Neural cell (in vitro differentiated cells): ENCODE data around the gene SLC25A34. TPM values are rescaled to one million over a fixed set of nuclear protein-coding genes. Genes with fewer than 3 reads are reported as not detected.

Experiments used
- H2AFZ ChIP-seq: fragments of 200-600, 300-800 bp; sonication (generic), shearing (Covaris generic); 2 replicates; pipeline ENCODE4 v1.6.0; 2014; ENCODE audit warnings: low read depth, mild to moderate bottlenecking, antibody characterized with exemption, low read length, moderate library complexity
- H3F3A ChIP-seq: fragments of 200-600 bp; shearing (Covaris generic); 2 replicates; pipeline ENCODE4 v1.6.1; 2016; ENCODE audit warnings: mild to moderate bottlenecking, moderate library complexity, mixed read lengths, antibody characterized with exemption, low read length; ENCODE audit not compliant: insufficient read depth, poor library complexity, severe bottlenecking
- H3K27ac ChIP-seq: fragments of 200-600, 300-800 bp; sonication (generic), shearing (Covaris generic); 2 replicates; pipeline ENCODE4 v1.5.1; 2014; ENCODE audit warnings: mild to moderate bottlenecking, low read length, moderate library complexity
- H3K27me3 ChIP-seq: fragments of 300-800, 200-600 bp; sonication (generic), shearing (Covaris generic); 2 replicates; pipeline ENCODE4 v1.6.0; 2014; ENCODE audit warnings: mild to moderate bottlenecking, low read depth, low read length, moderate library complexity; ENCODE audit not compliant: insufficient read depth
- H3K36me3 ChIP-seq: fragments of 300-800, 200-600 bp; sonication (generic), shearing (Covaris generic); 2 replicates; pipeline ENCODE4 v1.5.1; 2014; ENCODE audit warnings: mild to moderate bottlenecking, antibody characterized with exemption, low read length, moderate library complexity; ENCODE audit not compliant: insufficient read depth
- H3K4me2 ChIP-seq: fragments of 300-800, 200-600 bp; sonication (generic), shearing (Covaris generic); 2 replicates; pipeline ENCODE4 v1.6.0; 2014; ENCODE audit warnings: mild to moderate bottlenecking, low read length
- H3K4me3 ChIP-seq: fragments of 300-800, 200-600 bp; sonication (generic), shearing (Covaris generic); 2 replicates; pipeline ENCODE4 v1.5.1; 2014; ENCODE audit warnings: mild to moderate bottlenecking, low read length, moderate library complexity
- H3K79me2 ChIP-seq: fragments of 200-600 bp; shearing (Covaris generic); replicated peaks from 2 replicates; pipeline ENCODE4 v1.6.0; 2014; ENCODE audit warnings: mild to moderate bottlenecking, low read length, moderate library complexity; ENCODE audit not compliant: insufficient read depth
- H3K9ac ChIP-seq: fragments of 300-800, 200-600 bp; sonication (generic), shearing (Covaris generic); 2 replicates; pipeline ENCODE4 v1.6.1; 2016; ENCODE audit warnings: mild to moderate bottlenecking, low read length, mixed read lengths
- H3K9me2 ChIP-seq: fragments of 200-600 bp; shearing (Covaris generic); 2 replicates; pipeline ENCODE4 v1.6.1; 2016; ENCODE audit warnings: mild to moderate bottlenecking, low read length, mixed read lengths; ENCODE audit not compliant: insufficient read depth
- H3K9me3 ChIP-seq: fragments of 200-600, 300-800 bp; sonication (generic), shearing (Covaris generic); 2 replicates; pipeline ENCODE4 v1.6.1; 2016; ENCODE audit warnings: mild to moderate bottlenecking, mixed run types, low read length, moderate library complexity, mixed read lengths
- H4K20me1 ChIP-seq: fragments of 200-600 bp; shearing (Covaris generic); 2 replicates; pipeline ENCODE4 v1.6.1; 2016; ENCODE audit warnings: mild to moderate bottlenecking, mixed run types; ENCODE audit not compliant: insufficient read depth
- CTCF ChIP-seq: fragments of 450-650 bp; IDR thresholded peaks from 2 replicates; pipeline ENCODE4 v1.5.1; 2014; ENCODE audit warnings: antibody characterized with exemption, mild to moderate bottlenecking, moderate library complexity; ENCODE audit not compliant: poor library complexity, severe bottlenecking
- EP300 ChIP-seq: fragments of 450-650 bp; conservative IDR thresholded peaks from 2 replicates; pipeline ENCODE4 v1.6.1; 2014; ENCODE audit warnings: antibody characterized with exemption, mild to moderate bottlenecking, moderate library complexity; ENCODE audit not compliant: poor library complexity, severe bottlenecking
- EZH2 ChIP-seq: fragments of 200-600, 300-800 bp; shearing (Covaris generic), sonication (generic); IDR thresholded peaks from 2 replicates; pipeline ENCODE4 v1.6.1; 2014; ENCODE audit warnings: antibody characterized with exemption, low read length, borderline replicate concordance, mild to moderate bottlenecking; ENCODE audit not compliant: insufficient read depth, poor library complexity, severe bottlenecking
- MXI1 ChIP-seq: fragments of 450-650 bp; conservative IDR thresholded peaks from 2 replicates; pipeline ENCODE4 v1.6.1; 2014; ENCODE audit warnings: antibody characterized with exemption, mild to moderate bottlenecking; ENCODE audit not compliant: poor library complexity, severe bottlenecking
- POLR2AphosphoS5 ChIP-seq: IDR thresholded peaks from 2 replicates; pipeline ENCODE4 v1.6.1; 2012
- RAD21 ChIP-seq: fragments of 450-650 bp; conservative IDR thresholded peaks from 2 replicates; pipeline ENCODE4 v1.6.1; 2014; ENCODE audit warnings: antibody characterized with exemption, mild to moderate bottlenecking, moderate library complexity
- REST ChIP-seq: IDR thresholded peaks from 2 replicates; pipeline ENCODE4 v1.6.1; 2012; ENCODE audit warnings: borderline replicate concordance
- SMC3 ChIP-seq: fragments of 450-650 bp; conservative IDR thresholded peaks from 2 replicates; pipeline ENCODE4 v1.6.1; 2014; ENCODE audit warnings: antibody characterized with exemption, mild to moderate bottlenecking, moderate library complexity; ENCODE audit not compliant: poor library complexity
- TAF1 ChIP-seq: IDR thresholded peaks from 2 replicates; pipeline ENCODE4 v1.6.1; 2012; ENCODE audit warnings: low read depth
- polyA plus RNA-seq: library from polyadenylated mRNA; depleted of rRNA; stranded (reverse); fragments of >200 nt; gene quantifications from 2 replicates; pipeline ENCODE4 v1.2.3, GENCODE V29; 2014

The SLC25A34 gene
- polyA plus RNA-seq, 1 donor from 2014 or later, result 5.4 TPM

- no peaks in the 10 kb centered on the region for H3K36me3 ChIP-seq
- no peak overlapping the region for H3K27ac ChIP-seq
- no peak overlapping the region for H3K9ac ChIP-seq
- TF ChIP-seq TAF1 (no peak), RAD21 (no peak), EZH2 (no peak), CTCF (no peak), SMC3 (no peak), EP300 (no peak), REST (no peak), POLR2AphosphoS5 (no peak), MXI1 (no peak)
- no peaks in the 10 kb centered on the region for H3K9me2 ChIP-seq
- H3F3A ChIP-seq, result no peaks in the 10 kb centered on the region
- H3K9me3 ChIP-seq, result no peaks in the 10 kb centered on the region
- H3K79me2 ChIP-seq, result no peaks in the 10 kb centered on the region
- H4K20me1 ChIP-seq, result no peaks in the 10 kb centered on the region
- H3K27me3 ChIP-seq, result no peaks in the 10 kb centered on the region
- H3K4me3 ChIP-seq, result no peak overlapping the region
- H3K4me2 ChIP-seq, result no peak overlapping the region
- no peak overlapping the region for H2AFZ ChIP-seq
Observed at GRCh38 chr1:15751717-15752116, 15.7 kb downstream of the SLC25A34 start.

GRCh38 chr1:15753776-15754175, 17.7 kb downstream of the SLC25A34 start:
- no peak overlapping the region for H3K9ac ChIP-seq
- peaks cover 7% of the 10 kb centered on the region for H3K27me3 ChIP-seq
- no peak overlapping the region for H2AFZ ChIP-seq
- no peaks in the 10 kb centered on the region for H3K36me3 ChIP-seq
- H3K9me3 ChIP-seq, result no peaks in the 10 kb centered on the region
- no peaks in the 10 kb centered on the region for H3F3A ChIP-seq
- no peaks in the 10 kb centered on the region for H3K9me2 ChIP-seq
- H3K27ac ChIP-seq, result no peak overlapping the region
- no peaks in the 10 kb centered on the region for H4K20me1 ChIP-seq
- H3K4me2 ChIP-seq, result no peak overlapping the region
- TF ChIP-seq POLR2AphosphoS5 (no peak), TAF1 (no peak), RAD21 (no peak), EP300 (no peak), SMC3 (no peak), EZH2 (no peak), REST (no peak), CTCF (no peak), MXI1 (no peak)
- H3K79me2 ChIP-seq, result no peaks in the 10 kb centered on the region
- no peak overlapping the region for H3K4me3 ChIP-seq
